Tibial nerve (tissue), 3 donors: ENCODE measurements around the gene MYO18B.

ENCODE experiments used
- CTCF ChIP-seq, 5 experiments: fragments of 200-600 bp in 3 of 5; fragments of 450-650 bp in 2 of 5; sonication (generic) in 3 of 5; IDR thresholded peaks; one replicate each; pipeline ENCODE4 v1.5.1; 2016 to 2019; ENCODE audit warnings: antibody characterized with exemption in 5 of 5, mild to moderate bottlenecking in 3 of 5, moderate library complexity in 2 of 5
- POLR2A ChIP-seq, 2 donors: fragments of 450-650 bp; IDR thresholded peaks; one replicate each; pipeline ENCODE4 v1.6.1; 2017; ENCODE audit warnings: antibody characterized with exemption in 2 of 2, mild to moderate bottlenecking in 2 of 2, moderate library complexity in 2 of 2

GRCh38 chr22:25806579-25806978 lies 64.6 kb downstream of the MYO18B start:
- TF ChIP-seq POLR2A (IDR thresholded peaks at IDR 0.05): no peak
- TF ChIP-seq CTCF (IDR thresholded peaks at IDR 0.05): no peak
